ENCODE results near the gene SARNP. TPM values are rescaled to one million over a fixed set of nuclear protein-coding genes. Genes with fewer than 3 reads are reported as not detected.

The SARNP gene
- total and polyA plus RNA-seq, 9 of the 15 experiments (the other 6 are each of a cell fraction or from before 2014, with no cell fraction given): 70.1 to 400 (median 198) TPM

DNA sequence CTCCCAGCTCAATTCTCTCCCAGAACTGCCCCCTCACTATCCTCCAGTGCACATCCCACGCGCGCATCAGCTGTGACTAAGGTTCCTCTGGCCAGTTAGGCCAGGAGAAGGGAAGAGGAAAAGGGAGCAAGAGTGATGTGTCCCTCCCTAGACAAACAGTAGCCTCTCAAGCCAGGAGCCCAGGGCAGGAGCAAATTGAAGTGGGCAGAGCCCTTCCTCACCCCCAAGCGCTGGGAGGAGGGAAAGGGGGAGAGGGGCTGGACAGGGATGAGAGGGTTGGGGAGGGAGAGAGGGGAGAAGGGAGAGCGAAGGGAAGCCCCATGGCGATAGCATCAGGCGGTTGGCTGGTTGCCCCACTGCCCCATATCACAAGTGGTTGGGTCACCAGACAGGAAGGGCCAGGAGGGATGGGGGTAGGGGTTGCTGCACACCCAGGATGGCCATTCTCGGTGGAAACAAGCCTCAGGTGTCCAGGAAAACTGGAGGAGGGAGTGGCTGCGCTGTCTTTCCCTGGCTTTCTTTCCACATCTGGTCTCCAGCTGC is 89.8 kb downstream of the SARNP start (continued):
- TF ChIP-seq ZNF318 (IDR thresholded peaks at IDR 0.05; ENCODE audit: borderline replicate concordance in 1 of 2, low read depth in 1 of 2): peak in 1 of 2 experiments; percentile 79; a peak in 2 of 4 replicates
- TF ChIP-seq RBM34 (IDR thresholded peaks at IDR 0.05; ENCODE audit: borderline replicate concordance, insufficient read depth, low read length): no peak
- TF ChIP-seq SREBF1 (IDR thresholded peaks at IDR 0.05; ENCODE audit: borderline replicate concordance, low read depth, low read length): no peak
- TF ChIP-seq PRDM10 (IDR thresholded peaks at IDR 0.05; ENCODE audit: partially characterized antibody): peak; percentile 29
- TF ChIP-seq, protein P1, sequence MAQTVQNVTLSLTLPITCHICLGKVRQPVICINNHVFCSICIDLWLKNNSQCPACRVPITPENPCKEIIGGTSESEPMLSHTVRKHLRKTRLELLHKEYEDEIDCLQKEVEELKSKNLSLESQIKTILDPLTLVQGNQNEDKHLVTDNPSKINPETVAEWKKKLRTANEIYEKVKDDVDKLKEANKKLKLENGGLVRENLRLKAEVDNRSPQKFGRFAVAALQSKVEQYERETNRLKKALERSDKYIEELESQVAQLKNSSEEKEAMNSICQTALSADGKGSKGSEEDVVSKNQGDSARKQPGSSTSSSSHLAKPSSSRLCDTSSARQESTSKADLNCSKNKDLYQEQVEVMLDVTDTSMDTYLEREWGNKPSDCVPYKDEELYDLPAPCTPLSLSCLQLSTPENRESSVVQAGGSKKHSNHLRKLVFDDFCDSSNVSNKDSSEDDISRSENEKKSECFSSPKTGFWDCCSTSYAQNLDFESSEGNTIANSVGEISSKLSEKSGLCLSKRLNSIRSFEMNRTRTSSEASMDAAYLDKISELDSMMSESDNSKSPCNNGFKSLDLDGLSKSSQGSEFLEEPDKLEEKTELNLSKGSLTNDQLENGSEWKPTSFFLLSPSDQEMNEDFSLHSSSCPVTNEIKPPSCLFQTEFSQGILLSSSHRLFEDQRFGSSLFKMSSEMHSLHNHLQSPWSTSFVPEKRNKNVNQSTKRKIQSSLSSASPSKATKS (CRISPR knock-in tag; IDR thresholded peaks at IDR 0.05): no peak
- TF ChIP-seq, protein P2, sequence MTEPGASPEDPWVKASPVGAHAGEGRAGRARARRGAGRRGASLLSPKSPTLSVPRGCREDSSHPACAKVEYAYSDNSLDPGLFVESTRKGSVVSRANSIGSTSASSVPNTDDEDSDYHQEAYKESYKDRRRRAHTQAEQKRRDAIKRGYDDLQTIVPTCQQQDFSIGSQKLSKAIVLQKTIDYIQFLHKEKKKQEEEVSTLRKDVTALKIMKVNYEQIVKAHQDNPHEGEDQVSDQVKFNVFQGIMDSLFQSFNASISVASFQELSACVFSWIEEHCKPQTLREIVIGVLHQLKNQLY (CRISPR knock-in tag; conservative IDR thresholded peaks at IDR 0.05): no peak
- TF ChIP-seq, protein P3, sequence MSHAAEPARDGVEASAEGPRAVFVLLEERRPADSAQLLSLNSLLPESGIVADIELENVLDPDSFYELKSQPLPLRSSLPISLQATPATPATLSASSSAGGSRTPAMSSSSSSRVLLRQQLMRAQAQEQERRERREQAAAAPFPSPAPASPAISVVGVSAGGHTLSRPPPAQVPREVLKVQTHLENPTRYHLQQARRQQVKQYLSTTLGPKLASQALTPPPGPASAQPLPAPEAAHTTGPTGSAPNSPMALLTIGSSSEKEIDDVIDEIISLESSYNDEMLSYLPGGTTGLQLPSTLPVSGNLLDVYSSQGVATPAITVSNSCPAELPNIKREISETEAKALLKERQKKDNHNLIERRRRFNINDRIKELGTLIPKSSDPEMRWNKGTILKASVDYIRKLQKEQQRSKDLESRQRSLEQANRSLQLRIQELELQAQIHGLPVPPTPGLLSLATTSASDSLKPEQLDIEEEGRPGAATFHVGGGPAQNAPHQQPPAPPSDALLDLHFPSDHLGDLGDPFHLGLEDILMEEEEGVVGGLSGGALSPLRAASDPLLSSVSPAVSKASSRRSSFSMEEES (CRISPR knock-in tag; IDR thresholded peaks at IDR 0.05): no peak
- TF ChIP-seq ZNF274 (IDR thresholded peaks at IDR 0.05; ENCODE audit: borderline replicate concordance, low read depth, low read length): no peak
- TF ChIP-seq ZNF707 (CRISPR knock-in tag; conservative IDR thresholded peaks at IDR 0.05): no peak

Data from K562 (cell line).